Measurements from ENCODE around the gene WRNIP1.

The WRNIP1 gene

GRCh38 chr6:2817903-2818443, 52.8 kb downstream of the WRNIP1 start:
- TF ChIP-seq CTCF (IDR thresholded peaks at IDR 0.05; ENCODE audit: low read depth, low read length), result no peak
- Histone ChIP-seq H3K36me3 (no peaks in the 10 kb centered on the region), H3K27me3 (no peaks in the 10 kb centered on the region), H3K4me3 (ENCODE audit: low read depth, low read length) (no peak overlapping the region), H3K4me1 (no peaks in the 10 kb centered on the region; the same call in 1 of the 2 replicates), H3K9me3 (no peaks in the 10 kb centered on the region)
- no peak for DNase-seq

DNA sequence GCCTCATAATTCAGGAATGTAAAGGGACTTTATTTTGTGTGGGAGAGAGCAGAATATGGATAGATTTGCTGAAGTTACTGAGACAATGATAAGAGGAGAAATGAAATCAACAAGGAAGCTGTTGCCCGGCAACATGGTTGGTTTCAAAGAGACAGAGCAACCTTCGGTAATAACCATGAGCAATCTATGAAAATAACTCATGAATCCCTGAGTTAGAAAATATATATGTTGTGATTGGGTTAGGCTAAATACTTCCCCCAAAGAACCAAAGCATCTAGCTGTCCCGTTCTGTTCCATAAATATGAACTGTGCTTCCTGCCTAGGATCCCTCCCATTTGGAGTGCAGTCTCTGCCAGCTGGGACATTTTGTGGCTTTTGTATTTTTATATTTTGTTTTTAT, 53.4 kb downstream of the WRNIP1 start:
- no peak for DNase-seq
- no peak for TF ChIP-seq CTCF (IDR thresholded peaks at IDR 0.05; ENCODE audit: low read depth, low read length)
- no peak overlapping the region for H3K4me3 ChIP-seq (ENCODE audit: low read depth, low read length)
- H3K27me3 ChIP-seq, result no peaks in the 10 kb centered on the region
- H3K36me3 ChIP-seq, result no peaks in the 10 kb centered on the region
- H3K9me3 ChIP-seq, result no peaks in the 10 kb centered on the region
- H3K4me1 ChIP-seq, result no peaks in the 10 kb centered on the region; the same call in 1 of the 2 replicates

DNA sequence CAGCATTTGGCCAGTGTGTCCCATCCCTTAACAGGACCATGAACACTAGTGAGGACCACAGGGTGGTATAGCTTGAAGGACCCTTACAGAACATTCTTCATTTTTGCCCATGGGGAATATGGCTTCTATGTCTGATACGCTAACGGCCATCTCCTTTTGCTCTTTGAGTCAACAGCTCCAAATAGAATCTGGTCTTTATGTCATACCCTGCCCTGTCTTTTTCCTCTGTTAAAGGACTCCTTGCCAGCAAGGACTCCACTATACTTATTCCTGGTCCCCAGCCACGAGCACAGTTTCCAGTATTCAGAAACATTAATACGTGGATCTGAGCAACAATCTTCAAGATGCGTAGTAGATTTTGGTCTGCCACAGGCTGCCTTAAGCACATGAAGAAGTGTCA, 53.9 kb downstream of the WRNIP1 start:
- Histone ChIP-seq H3K4me1 (no peaks in the 10 kb centered on the region; the same call in 1 of the 2 replicates), H3K4me3 (ENCODE audit: low read depth, low read length) (no peak overlapping the region), H3K27me3 (no peaks in the 10 kb centered on the region), H3K36me3 (no peaks in the 10 kb centered on the region), H3K9me3 (no peaks in the 10 kb centered on the region)
- TF ChIP-seq CTCF (IDR thresholded peaks at IDR 0.05; ENCODE audit: low read depth, low read length), result no peak
- DNase-seq, result no peak

GRCh38 chr6:2819978-2820377, 54.8 kb downstream of the WRNIP1 start:
- Histone ChIP-seq H3K4me1 (no peaks in the 10 kb centered on the region; the same call in 1 of the 2 replicates), H3K36me3 (no peaks in the 10 kb centered on the region), H3K4me3 (ENCODE audit: low read depth, low read length) (no peak overlapping the region), H3K9me3 (no peaks in the 10 kb centered on the region), H3K27me3 (no peaks in the 10 kb centered on the region)
- no peak for TF ChIP-seq CTCF (IDR thresholded peaks at IDR 0.05; ENCODE audit: low read depth, low read length)
- no peak for DNase-seq

DNA sequence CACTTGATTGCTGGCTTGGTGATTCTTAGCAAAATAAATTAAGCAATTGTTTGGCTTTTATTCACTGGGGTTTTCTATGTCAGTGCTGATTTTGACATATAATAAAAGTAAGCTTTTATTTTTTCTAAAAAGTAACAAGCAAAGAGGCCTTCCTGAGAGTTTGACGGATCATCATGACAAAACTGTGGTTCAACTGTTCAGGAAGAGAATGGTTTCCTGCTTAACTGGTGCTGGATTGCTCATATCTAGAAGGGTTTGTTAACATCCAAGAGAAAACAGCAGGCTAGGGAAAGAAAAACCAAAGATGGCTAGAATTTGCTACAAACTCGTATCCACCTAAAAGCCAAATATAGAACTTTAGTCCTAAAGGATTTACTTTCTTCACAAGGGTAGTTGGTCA, 55.2 kb downstream of the WRNIP1 start:
- Histone ChIP-seq H3K27me3 (no peaks in the 10 kb centered on the region), H3K4me3 (ENCODE audit: low read depth, low read length) (no peak overlapping the region), H3K36me3 (no peaks in the 10 kb centered on the region), H3K9me3 (no peaks in the 10 kb centered on the region), H3K4me1 (no peaks in the 10 kb centered on the region; the same call in 1 of the 2 replicates)
- no peak for DNase-seq
- no peak for TF ChIP-seq CTCF (IDR thresholded peaks at IDR 0.05; ENCODE audit: low read depth, low read length)

DNA sequence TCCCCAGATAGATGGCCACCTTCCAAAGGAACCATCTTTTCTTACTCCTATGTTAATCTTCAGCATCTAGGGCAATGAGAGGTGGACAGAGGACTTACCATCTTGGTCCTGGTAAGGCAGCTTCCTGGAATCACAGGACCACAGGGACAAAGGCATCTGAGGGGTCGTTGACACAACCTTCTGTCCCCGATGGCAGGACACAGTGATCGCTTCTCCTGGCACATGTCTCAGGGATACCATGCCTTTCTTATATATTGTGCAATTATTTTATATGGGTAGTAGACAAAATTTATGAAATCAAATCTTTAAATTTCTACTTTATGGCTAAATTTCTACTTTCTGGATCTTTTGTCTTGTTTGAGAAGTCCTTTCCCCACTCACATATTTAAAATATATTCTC, 56.4 kb downstream of the WRNIP1 start:
- no peaks in the 10 kb centered on the region for H3K27me3 ChIP-seq
- no peaks in the 10 kb centered on the region; the same call in 1 of the 2 replicates for H3K9me3 ChIP-seq
- no peak for TF ChIP-seq CTCF (IDR thresholded peaks at IDR 0.05; ENCODE audit: low read depth, low read length)
- DNase-seq, result no peak
- no peak overlapping the region for H3K4me3 ChIP-seq (ENCODE audit: low read depth, low read length)
- no peaks in the 10 kb centered on the region; the same call in 1 of the 2 replicates for H3K4me1 ChIP-seq
- no peaks in the 10 kb centered on the region for H3K36me3 ChIP-seq

Measured in BE2C (cell line).